ENCODE data around the gene LDLRAD4. TPM values are rescaled to one million over a fixed set of nuclear protein-coding genes. Genes with fewer than 3 reads are reported as not detected.

Gene LDLRAD4
- total and polyA plus RNA-seq, 2 donors (not counting 1 experiment from before 2014, with no cell fraction given), result 13.9 to 35.7 TPM

GRCh38 chr18:13551841-13552733 lies 333.5 kb downstream of the LDLRAD4 start:
- Histone ChIP-seq H3K4me3 (ENCODE audit: control extremely low read depth in 1 of 5, extremely low read depth in 1 of 5, insufficient read depth in 1 of 5, low read depth in 2 of 5, low read length in 4 of 5) (no peak overlapping the region), H3K79me2 (ENCODE audit: control insufficient read depth, insufficient read depth, low read length) (peaks cover 33% of the 10 kb centered on the region), H3K36me3 (replicated peaks in 1 of 2; ENCODE audit: control extremely low read depth in 1 of 2, control insufficient read depth in 1 of 2, extremely low read depth in 1 of 2, insufficient read depth in 2 of 2, low read length in 1 of 2) (no peaks in the 10 kb centered on the region), H4K20me1 (ENCODE audit: control insufficient read depth, insufficient read depth, low read length, poor library complexity, severe bottlenecking) (no peaks in the 10 kb centered on the region), H3K9ac (ENCODE audit: low read length) (no peak overlapping the region), H3K4me1 (ENCODE audit: control insufficient read depth in 2 of 2, insufficient read depth in 2 of 2, low read length in 2 of 2) (peaks cover 20 to 21% of the 10 kb centered on the region in 2 donors), H3K27me3 (replicated peaks in 1 of 4; ENCODE audit: control extremely low read depth in 1 of 4, control insufficient read depth in 3 of 4, insufficient read depth in 4 of 4, low read length in 3 of 4) (no peaks in the 10 kb centered on the region), H3K4me2 (replicated peaks; ENCODE audit: low read depth, low read length, poor library complexity, severe bottlenecking) (no peak overlapping the region), H3K27ac (ENCODE audit: low read length in 2 of 2) (no peak overlapping the region), H3K9me3 (ENCODE audit: control extremely low read depth in 1 of 3, control insufficient read depth in 2 of 3, insufficient read depth in 1 of 3, low read length in 2 of 3) (peaks cover 0 to 15% (median 4%) of the 10 kb centered on the region in 3 donors), H2AFZ (ENCODE audit: insufficient read depth, low read depth, low read length, poor library complexity, severe bottlenecking) (no peak overlapping the region)
- H3K4me1 Mint-ChIP-seq, result peaks cover 15% of the 10 kb centered on the region
- H3K27ac Mint-ChIP-seq, result no peak overlapping the region
- no peak overlapping the region for H3K4me3 Mint-ChIP-seq
- TF ChIP-seq EZH2 (IDR thresholded peaks at IDR 0.05; ENCODE audit: borderline replicate concordance, insufficient read depth, low read depth, low read length, poor library complexity, severe bottlenecking) (no peak), CTCF (IDR thresholded peaks at IDR 0.05) (no peak)
- CTCF ChIA-PET, result interaction anchor here (0.7 to 1.5 kb wide), 5 partner anchors 25 to 81 kb away, joined by 3 to 6 read pairs (median 4); no protein-coding TSS in a partner anchor
- POLR2A ChIA-PET, result no interaction called here
- intact Hi-C loops (cut with micrococcal nuclease), result no loop called here
- whole genome bisulfite sequencing (ENCODE audit: insufficient coverage), result 70% methylated on average over 7 of the region's 13 CpGs
- ATAC-seq (ENCODE audit: low read depth), result no peak
- no peak for DNase-seq
- H3K9me3 Mint-ChIP-seq (ENCODE audit: insufficient read depth), result no peaks in the 10 kb centered on the region
- H3K27me3 Mint-ChIP-seq, result peaks cover 5% of the 10 kb centered on the region

GRCh38 chr18:13553449-13553848 lies 334.9 kb downstream of the LDLRAD4 start:
- peaks cover 21% of the 10 kb centered on the region for H3K4me1 Mint-ChIP-seq
- POLR2A ChIA-PET, result no interaction called here
- Histone ChIP-seq H3K9me3 (ENCODE audit: control extremely low read depth in 1 of 3, control insufficient read depth in 2 of 3, insufficient read depth in 1 of 3, low read length in 2 of 3) (peaks cover 0 to 2% (median 0%) of the 10 kb centered on the region in 3 donors), H3K27me3 (replicated peaks in 1 of 4; ENCODE audit: control extremely low read depth in 1 of 4, control insufficient read depth in 3 of 4, insufficient read depth in 4 of 4, low read length in 3 of 4) (no peaks in the 10 kb centered on the region), H2AFZ (ENCODE audit: insufficient read depth, low read depth, low read length, poor library complexity, severe bottlenecking) (no peak overlapping the region), H4K20me1 (ENCODE audit: control insufficient read depth, insufficient read depth, low read length, poor library complexity, severe bottlenecking) (no peaks in the 10 kb centered on the region), H3K27ac (ENCODE audit: low read length in 2 of 2) (no peak overlapping the region), H3K4me1 (ENCODE audit: control insufficient read depth in 2 of 2, insufficient read depth in 2 of 2, low read length in 2 of 2) (peaks cover 24 to 25% of the 10 kb centered on the region in 2 donors), H3K79me2 (ENCODE audit: control insufficient read depth, insufficient read depth, low read length) (peaks cover 42% of the 10 kb centered on the region), H3K4me2 (replicated peaks; ENCODE audit: low read depth, low read length, poor library complexity, severe bottlenecking) (no peak overlapping the region), H3K4me3 (ENCODE audit: control extremely low read depth in 1 of 5, extremely low read depth in 1 of 5, insufficient read depth in 1 of 5, low read depth in 2 of 5, low read length in 4 of 5) (no peak overlapping the region), H3K36me3 (replicated peaks in 1 of 2; ENCODE audit: control extremely low read depth in 1 of 2, control insufficient read depth in 1 of 2, extremely low read depth in 1 of 2, insufficient read depth in 2 of 2, low read length in 1 of 2) (no peaks in the 10 kb centered on the region), H3K9ac (ENCODE audit: low read length) (no peak overlapping the region)
- TF ChIP-seq CTCF (IDR thresholded peaks at IDR 0.05), result no peak
- TF ChIP-seq EZH2 (IDR thresholded peaks at IDR 0.05; ENCODE audit: borderline replicate concordance, insufficient read depth, low read depth, low read length, poor library complexity, severe bottlenecking), result no peak
- ATAC-seq (ENCODE audit: low read depth) (no peak), DNase-seq (no peak)
- CTCF ChIA-PET, result interaction anchor here (1.0 to 1.5 kb wide), 4 partner anchors 10 to 79 kb away, joined by 3 to 5 read pairs (median 4); no protein-coding TSS in a partner anchor
- no peak overlapping the region for H3K4me3 Mint-ChIP-seq
- no peaks in the 10 kb centered on the region for H3K9me3 Mint-ChIP-seq (ENCODE audit: insufficient read depth)
- 97% methylated on average over 7 of the region's 9 CpGs for WGBS (ENCODE audit: insufficient coverage)
- H3K27me3 Mint-ChIP-seq, result peaks cover 5% of the 10 kb centered on the region
- intact Hi-C loops (cut with micrococcal nuclease), result no loop called here
- H3K27ac Mint-ChIP-seq, result no peak overlapping the region
